Stimulated activated naive CD8-positive, alpha-beta T cell treated with anti-CD3 and anti-CD28 coated beads, Interleukin-15, amount 100 ng/mL, for 72 hours (primary cell): ENCODE data around the gene DACT3.

Source experiments
- ATAC-seq: fragments of 150-1000 bp; cut with Tn5 transposase; 2 replicates; pipeline ENCODE4 v1.10.0; 2021; ENCODE audit warnings: mild to moderate bottlenecking, moderate library complexity
- DNase-seq, 2 donors: peaks; one replicate each; pipeline ENCODE4 v3.0.0; 2021 to 2022
- H3K27ac Mint-ChIP-seq, 2 donors: one replicate each; pipeline ENCODE4 v1.8.0; 2022; ENCODE audit warnings: mild to moderate bottlenecking in 2 of 2, mixed read lengths in 2 of 2, moderate library complexity in 2 of 2
- H3K27me3 Mint-ChIP-seq: one replicate; pipeline ENCODE4 v1.8.0; 2022; ENCODE audit warnings: mixed read lengths
- H3K4me1 Mint-ChIP-seq: one replicate; pipeline ENCODE4 v1.8.0; 2022; ENCODE audit warnings: mild to moderate bottlenecking, mixed read lengths
- H3K4me3 Mint-ChIP-seq, 2 donors: one replicate each; pipeline ENCODE4 v1.8.0; 2022; ENCODE audit warnings: mild to moderate bottlenecking in 2 of 2, mixed read lengths in 2 of 2, moderate library complexity in 1 of 2
- H3K9me3 Mint-ChIP-seq, 2 donors: one replicate each; pipeline ENCODE4 v1.8.0; 2022; ENCODE audit warnings: mixed read lengths in 2 of 2

DACT3 gene

DNA sequence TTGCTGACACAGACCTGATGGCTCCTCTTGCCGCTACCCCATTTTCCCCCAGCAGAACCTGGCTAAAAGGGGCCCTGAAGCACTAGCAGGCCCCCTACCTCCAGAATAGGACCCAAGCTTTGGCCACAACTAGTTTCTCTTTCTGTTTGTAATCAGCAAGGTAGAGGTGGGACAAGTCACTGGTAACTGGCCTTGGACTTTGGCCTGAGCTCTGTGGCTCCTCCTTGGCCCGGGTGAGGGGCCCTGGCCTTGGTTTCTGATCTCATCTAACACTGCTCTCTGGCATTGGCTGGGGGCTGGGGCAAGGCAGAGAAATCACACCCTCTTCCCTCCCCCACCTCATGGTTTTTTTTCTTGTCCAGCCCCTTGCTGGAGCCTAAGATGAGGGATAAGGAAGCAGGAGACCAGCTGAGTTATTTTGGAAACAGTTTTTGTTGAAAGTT, 57.8 kb downstream of the DACT3 start:
- no peak for ATAC-seq
- H3K27me3 Mint-ChIP-seq: no peaks in the 10 kb centered on the region
- peaks cover 9 to 12% of the 10 kb centered on the region in 2 donors for H3K9me3 Mint-ChIP-seq
- peak overlapping the region; percentile 47 to 96 for H3K27ac Mint-ChIP-seq
- H3K4me3 Mint-ChIP-seq: peak overlapping the region; percentile 99 to 100
- H3K4me1 Mint-ChIP-seq: peaks cover 75% of the 10 kb centered on the region
- no peak for DNase-seq

DNA sequence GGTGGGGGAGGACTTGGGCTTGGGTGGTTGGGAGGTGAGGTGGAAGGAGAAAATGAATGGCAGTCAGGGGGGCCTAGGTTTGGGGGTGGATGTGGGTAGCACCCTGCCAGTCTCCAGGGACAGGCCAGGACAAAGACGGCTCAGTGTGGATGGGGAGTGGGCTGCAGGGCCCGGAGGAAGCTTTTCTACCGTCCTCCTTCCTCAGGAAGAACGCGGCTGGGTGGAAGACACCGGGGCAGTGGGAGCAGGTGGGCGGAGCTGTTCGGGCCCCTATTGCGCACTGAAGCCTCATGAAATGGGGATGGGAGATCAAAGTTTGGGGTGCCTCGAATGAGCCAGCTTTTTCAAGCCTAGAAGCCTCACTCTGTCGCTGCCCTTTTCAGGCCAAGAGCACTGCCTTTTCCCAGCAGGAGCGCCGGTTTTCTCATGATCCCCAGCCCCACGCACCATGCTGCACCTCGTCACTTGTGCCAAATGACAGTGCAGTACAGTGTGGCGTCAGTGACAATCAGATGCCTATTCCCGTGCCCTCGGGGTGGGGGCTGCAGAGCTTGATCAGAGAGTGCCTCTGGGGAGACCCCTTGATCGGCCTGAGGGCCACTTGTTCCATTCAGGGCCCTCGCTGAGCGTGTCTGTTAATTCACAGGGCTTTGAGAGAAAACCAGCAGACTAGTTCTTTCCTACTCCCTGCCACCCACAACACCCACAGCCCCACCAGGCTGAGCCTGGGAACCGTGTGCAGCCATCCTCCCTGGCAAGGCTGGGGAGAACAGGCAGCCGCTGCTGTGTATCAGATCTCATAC, 58.4 kb downstream of the DACT3 start:
- Mint-ChIP-seq H3K27ac (peak overlapping the region; percentile 89 to 96), H3K9me3 (peaks cover 12 to 14% of the 10 kb centered on the region in 2 donors), H3K27me3 (no peaks in the 10 kb centered on the region), H3K4me3 (peak overlapping the region; percentile 99 to 100), H3K4me1 (peaks cover 69% of the 10 kb centered on the region)
- ATAC-seq (peak; percentile 41), DNase-seq (peak; percentile 44 to 57)

DNA sequence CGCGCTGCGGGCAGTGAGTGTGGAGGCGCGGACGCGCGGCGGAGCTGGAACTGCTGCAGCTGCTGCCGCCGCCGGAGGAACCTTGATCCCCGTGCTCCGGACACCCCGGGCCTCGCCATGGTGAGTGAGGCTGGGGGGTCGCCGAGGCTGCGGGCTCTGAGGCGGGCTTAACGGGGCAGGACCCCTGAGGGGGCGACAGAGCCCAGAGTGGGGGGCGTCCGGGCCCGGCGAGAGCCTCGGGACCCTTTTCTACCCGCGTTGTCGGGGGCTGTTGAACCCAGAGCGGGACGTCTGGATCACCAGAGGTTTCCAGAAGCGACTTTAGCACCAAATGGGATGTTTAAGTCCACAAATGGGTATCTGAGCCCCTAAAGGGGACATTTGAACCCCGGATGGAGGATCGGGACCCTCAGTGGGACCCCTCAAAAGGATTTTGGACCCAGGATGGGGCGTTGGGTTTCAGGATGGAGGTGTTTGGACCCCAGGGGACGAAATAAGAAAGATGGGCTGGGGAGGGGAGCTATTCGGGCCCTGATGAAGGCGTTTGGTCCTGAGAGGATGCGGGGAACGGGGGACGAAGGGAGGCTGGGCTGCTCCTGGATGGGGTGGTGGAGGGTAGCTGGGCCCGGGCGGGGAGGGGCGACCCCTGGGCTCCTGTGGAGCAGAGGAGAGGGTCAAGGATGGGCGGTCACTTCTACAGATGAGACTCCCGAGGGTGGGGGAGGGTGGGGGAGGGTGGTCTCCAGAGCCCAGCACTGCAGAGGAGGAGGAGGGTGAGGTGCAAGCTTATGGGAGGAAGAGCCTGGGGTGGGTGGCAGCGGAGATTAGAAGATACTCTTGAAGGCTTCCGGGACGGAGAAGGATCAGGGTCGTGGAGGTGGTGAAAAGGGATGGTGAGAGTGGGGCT, 59.4 kb downstream of the DACT3 start, which contains the start of gene CALM3:
TSS of gene CALM3 (plus strand) at position 13 of the 907 bp plus-strand sequence. CDS start at position 118, 105 bp downstream.
- ATAC-seq: no peak
- peaks cover 12 to 14% of the 10 kb centered on the region in 2 donors for H3K9me3 Mint-ChIP-seq

DNA sequence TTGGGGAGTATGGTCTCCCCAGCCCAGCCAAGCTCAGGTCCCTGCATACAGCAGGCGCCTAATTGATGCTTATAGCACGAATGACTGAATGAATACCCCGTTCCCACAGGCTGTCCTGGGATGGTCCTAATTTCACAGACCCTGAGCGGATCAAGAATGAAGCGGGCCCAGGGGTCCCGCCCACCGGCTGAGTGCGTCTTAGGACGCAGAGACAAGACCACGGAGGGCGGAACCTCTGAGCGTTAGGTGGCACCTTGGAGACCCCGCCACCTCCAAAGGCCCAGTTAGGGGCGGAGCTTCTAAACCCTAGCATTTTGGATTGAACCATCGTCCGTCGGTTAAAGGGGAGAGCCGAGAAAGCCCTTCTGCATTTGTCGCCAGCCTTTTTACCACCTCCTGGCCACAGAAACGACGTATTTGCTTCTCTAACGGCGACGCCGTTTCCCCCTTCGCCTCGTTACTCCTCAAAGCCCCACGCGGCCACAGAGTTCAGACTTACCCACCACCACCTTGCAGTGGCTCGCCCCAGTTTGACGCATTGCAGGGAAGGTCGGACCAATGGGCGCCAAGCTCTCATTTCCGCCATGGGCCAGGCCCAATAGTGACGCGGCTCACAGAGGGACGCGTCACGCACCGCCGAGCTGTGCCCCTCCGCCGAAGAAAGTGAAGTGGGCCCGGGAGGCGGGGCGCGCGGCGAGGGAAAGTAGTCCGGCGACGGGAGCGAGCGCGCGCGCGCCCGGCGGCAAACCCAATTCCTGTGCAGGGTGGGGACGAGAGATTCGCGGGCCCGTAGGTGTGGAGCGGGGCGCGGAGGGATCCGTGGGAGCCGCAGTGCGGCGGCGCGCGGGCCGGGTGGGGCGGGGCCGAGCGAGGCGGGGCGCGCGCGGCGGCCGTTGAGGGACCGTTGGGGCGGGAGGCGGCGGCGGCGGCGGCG, 60.3 kb downstream of the DACT3 start:
- Mint-ChIP-seq H3K4me1 (peaks cover 54% of the 10 kb centered on the region), H3K27ac (peak overlapping the region; percentile 100), H3K4me3 (peak overlapping the region; percentile 99 to 100), H3K9me3 (peaks cover 12 to 14% of the 10 kb centered on the region in 2 donors), H3K27me3 (no peaks in the 10 kb centered on the region)
- DNase-seq (peak; percentile 99), ATAC-seq (peak; percentile 90)

More for the DNA sequence above, 59.4 kb downstream of the DACT3 start, which contains the start of gene CALM3:
- Mint-ChIP-seq H3K4me3 (peak within 1 kb of the TSS; percentile 99 to 100), H3K27me3 (no peaks in the 10 kb centered on the region), H3K27ac (peak within 1 kb of the TSS; percentile 100), H3K4me1 (peaks cover 64% of the 10 kb centered on the region)
- DNase-seq: no peak

DNA sequence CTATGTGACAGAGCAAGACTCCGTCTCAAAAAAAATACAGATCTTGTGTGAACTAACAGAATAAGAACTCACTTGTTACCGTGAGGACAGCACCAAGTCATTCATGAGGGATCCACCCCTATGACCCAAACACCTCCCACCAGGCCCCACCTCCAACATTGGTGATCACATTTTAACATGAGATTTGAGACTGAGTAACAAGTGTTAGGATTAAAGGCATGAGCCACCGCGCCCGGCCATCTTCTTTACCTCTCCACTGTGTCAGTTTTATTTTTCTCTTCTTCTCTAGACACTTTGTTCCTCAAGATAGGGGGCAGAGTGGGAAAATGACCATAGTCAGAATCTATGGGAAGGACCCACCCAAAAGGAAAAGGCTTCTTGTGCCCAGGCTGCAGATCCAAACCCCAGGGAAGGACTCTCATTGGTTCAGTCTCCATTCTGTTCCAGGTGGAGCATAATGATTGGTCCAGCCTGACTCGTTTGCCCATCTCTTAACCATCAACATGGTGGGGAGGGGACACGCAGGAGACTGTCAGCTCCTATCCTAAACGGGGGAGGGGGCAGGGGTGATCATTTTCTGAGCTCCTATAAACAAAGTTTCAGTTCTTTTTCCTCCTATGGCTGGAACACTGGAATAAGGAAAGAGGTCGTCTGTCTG, 61.1 kb downstream of the DACT3 start:
- Mint-ChIP-seq H3K27ac (peak overlapping the region; percentile 100), H3K27me3 (no peaks in the 10 kb centered on the region), H3K9me3 (peaks cover 12 to 14% of the 10 kb centered on the region in 2 donors), H3K4me1 (peaks cover 46% of the 10 kb centered on the region), H3K4me3 (peak overlapping the region; percentile 99 to 100)
- ATAC-seq (no peak), DNase-seq (no peak)

DNA sequence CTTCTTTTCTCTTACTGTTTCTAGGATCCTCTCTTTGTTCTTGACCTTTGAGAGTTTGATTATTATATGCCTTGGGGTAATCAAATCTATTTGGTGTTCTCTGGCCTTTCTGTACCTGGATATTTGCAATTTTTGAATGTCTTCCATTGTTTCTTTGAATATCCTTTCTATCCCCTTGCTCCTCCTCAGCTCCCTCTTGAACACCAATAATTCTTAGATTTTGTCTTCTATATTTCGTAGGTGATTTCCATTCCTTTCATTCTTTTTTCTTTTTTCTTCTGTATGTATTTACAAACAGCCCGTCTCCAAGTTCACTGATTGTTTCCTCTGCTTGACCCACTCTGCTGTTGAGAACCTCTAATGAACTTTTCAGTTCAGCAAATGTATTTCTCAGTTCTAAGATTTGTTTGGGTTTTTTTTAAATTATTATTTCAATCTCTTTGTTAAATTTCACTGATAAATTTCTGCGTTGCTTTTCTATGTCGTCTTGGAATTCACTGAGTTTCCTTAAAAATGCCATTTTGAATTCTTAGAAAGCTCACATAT, 62.5 kb downstream of the DACT3 start:
- no peaks in the 10 kb centered on the region for H3K27me3 Mint-ChIP-seq
- DNase-seq (no peak), ATAC-seq (no peak)
- no peak overlapping the region for H3K4me3 Mint-ChIP-seq
- peaks cover 32% of the 10 kb centered on the region for H3K4me1 Mint-ChIP-seq
- peaks cover 12 to 14% of the 10 kb centered on the region in 2 donors for H3K9me3 Mint-ChIP-seq
- H3K27ac Mint-ChIP-seq: no peak overlapping the region
